Astrocyte of the cerebellum (primary cell): ENCODE data around the gene PRSS56.

ENCODE experiments used
- DNase-seq: peaks from one replicate; pipeline ENCODE4 v3.0.0-alpha.2; 2011; ENCODE audit warnings: low read depth
- H3K4me3 ChIP-seq: 2 replicates; pipeline ENCODE4 v1.5.1; 2011; ENCODE audit warnings: mild to moderate bottlenecking, low read depth, low read length, moderate library complexity
- in situ Hi-C: cut with HindIII; loops from 2 replicates; pipeline ENCODE4 v1.10.0; 2017; ENCODE audit warnings: low sequenced_read_pairs
- TF ChIP-seq, protein P1 (sequence below): IDR thresholded peaks from 2 replicates; pipeline ENCODE4 v1.5.1; 2012; ENCODE audit warnings: low read length, low read depth, moderate library complexity, mild to moderate bottlenecking; ENCODE audit errors: missing control alignments

Gene PRSS56

DNA sequence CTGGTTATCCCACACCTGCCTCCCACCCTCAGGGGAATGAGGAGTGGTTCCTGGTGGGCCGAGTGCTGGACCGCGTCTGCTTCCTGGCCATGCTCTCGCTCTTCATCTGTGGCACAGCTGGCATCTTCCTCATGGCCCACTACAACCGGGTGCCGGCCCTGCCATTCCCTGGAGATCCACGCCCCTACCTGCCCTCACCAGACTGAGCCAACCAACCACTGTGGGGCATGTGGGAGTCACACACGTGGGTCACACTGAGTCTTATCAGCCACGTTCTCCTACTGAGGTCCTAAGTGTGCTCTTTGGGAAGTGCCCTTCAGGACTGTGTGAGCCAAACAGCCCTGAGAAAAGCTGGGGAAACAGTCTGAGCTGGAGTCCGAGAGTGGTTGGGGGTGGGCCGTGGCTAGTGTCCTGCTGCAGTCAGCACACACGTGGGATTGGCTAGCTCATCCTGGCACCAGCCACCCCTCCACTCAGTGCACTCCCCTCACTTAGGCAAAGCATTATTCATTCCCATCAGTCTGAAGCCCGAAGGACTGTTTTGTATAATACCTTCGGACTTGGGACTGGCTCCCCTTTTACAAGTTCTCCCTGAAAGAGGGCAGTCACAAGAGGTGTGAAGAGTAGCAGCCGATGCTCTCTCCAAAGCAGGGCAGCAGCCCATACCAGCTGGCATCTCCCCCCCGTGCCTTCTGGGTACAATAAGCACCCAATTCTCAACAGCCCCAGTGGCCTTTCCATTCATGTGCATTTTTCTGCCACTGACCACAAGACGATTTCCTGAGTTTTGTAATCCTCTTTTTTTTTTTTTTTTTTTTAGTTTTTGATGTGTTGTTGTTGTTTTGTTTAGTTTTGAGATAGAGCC is 25.6 kb downstream of the PRSS56 start:
- in situ Hi-C loops, result no loop called here
- TF ChIP-seq, protein P1, sequence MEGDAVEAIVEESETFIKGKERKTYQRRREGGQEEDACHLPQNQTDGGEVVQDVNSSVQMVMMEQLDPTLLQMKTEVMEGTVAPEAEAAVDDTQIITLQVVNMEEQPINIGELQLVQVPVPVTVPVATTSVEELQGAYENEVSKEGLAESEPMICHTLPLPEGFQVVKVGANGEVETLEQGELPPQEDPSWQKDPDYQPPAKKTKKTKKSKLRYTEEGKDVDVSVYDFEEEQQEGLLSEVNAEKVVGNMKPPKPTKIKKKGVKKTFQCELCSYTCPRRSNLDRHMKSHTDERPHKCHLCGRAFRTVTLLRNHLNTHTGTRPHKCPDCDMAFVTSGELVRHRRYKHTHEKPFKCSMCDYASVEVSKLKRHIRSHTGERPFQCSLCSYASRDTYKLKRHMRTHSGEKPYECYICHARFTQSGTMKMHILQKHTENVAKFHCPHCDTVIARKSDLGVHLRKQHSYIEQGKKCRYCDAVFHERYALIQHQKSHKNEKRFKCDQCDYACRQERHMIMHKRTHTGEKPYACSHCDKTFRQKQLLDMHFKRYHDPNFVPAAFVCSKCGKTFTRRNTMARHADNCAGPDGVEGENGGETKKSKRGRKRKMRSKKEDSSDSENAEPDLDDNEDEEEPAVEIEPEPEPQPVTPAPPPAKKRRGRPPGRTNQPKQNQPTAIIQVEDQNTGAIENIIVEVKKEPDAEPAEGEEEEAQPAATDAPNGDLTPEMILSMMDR, result no peak
- H3K4me3 ChIP-seq, result no peak overlapping the region
- no peak for DNase-seq

GRCh38 chr2:232547991-232548390 is 27.8 kb downstream of the PRSS56 start:
- no peak overlapping the region for H3K4me3 ChIP-seq
- in situ Hi-C loops, result no loop called here
- TF ChIP-seq, protein P1, result no peak
- no peak for DNase-seq

DNA sequence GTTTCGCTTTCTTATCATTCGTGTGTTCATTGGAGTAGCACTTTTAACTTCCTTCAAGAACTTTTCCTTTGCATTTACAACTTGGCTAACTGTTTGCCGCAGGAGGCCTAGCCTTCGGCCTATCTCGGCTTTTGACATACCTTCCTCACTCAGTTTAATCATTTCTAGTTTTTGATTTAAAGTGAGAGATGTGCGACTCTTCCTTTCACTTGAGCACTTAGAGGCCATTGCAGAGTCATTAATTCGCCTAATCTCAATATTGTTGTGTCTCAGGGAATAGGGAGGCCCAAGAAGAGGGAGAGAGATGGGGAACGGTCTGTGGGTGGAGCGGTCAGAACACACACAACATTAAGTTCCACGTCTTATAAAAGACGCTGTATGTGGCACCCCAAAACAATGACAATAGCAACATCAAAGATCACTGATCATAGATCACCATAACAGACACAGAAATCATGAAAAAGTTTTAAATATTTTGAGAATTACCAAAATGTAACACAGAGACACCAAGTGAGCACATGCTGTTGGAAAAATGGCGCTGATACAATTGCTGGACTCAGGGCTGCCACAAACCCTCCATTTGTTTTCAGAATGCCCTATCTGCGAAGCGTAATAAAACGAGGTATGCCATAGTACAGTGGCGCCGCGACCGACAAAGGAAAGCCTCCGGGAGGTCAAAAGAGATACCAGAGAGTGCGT is 29.6 kb downstream of the PRSS56 start:
- peak overlapping the region; percentile 69 for H3K4me3 ChIP-seq
- TF ChIP-seq, protein P1, result no peak
- DNase-seq, result no peak
- in situ Hi-C loops, result no loop called here

DNA sequence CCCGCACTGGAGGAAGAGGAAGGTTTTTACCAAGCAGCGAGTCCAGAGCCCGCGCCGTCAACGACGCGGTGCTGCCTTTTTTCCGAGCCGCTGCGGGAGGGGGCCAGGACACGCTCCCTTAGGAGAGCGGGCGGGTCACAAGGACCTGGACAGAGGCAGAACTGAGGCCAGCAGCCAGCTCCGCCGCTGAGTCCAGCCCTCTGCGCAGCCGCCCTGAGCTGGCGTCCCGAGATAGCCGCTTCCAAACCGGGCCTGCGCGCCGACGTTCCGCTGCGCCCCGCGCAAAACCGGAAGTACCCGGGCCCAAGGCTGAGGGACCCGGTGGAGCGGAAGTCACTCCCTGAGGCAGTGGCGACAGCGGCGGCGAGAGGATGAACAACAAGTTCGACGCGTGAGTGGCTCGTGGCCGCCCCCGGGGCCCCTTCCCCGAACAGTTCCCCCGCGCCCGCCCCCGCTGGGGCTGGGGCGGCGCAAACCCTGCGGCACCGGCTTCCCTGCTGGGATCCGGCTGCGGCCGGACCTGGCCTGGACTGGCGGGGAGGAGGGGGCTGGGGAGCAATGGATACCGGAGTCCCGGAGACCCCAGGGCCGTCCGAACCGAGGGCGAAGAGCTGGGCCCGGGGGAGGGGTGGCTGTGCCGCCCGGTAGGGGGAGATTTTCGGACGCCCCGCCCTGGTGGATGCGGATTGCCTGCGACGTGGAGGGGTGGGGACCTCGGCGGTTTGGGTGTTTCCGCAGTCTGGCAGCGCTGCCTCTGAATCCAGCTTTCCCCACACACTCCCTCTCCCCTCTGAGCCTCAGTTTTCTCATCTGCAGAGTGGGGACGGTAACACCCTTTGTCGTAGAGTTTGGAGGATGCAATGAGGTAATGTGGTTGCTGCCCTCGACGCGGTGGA is 30.4 kb downstream of the PRSS56 start, which contains the start of the genes EIF4E2 and TIGD1:
EIF4E2 (plus strand) TSS at position 336 of the 896 bp plus-strand sequence; CDS start at position 372, 36 bp downstream.
TIGD1 (minus strand) TSS at position 204 of the 896 bp plus-strand sequence. CDS start 675 bp downstream, outside the sequence.
- TF ChIP-seq, protein P1, result peak; percentile 5
- in situ Hi-C loops, result no loop called here
- peak within 1 kb of the TSS; percentile 69 for H3K4me3 ChIP-seq
- DNase-seq, result peak; percentile 82

DNA sequence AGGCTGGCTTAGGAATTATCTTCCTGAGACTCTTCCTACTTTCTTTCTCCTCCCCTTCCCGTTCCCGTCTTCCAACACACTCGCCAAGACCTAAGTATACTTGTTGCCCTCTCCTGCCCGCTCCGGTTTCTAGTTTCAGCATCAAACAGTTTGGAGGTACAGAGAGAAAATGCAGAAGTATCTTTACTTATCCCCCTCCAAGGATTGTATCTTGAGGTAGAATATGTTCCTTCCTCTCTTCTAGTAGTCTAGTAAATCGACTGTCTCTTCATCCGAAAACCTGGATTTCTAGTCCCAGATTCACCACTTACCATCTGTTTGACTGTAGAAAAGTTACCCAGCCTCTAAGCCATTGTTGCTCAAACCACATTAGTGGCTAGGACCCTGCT is 31.1 kb downstream of the PRSS56 start:
- DNase-seq, result no peak
- in situ Hi-C loops, result no loop called here
- peak overlapping the region; percentile 69 for H3K4me3 ChIP-seq
- TF ChIP-seq, protein P1, result no peak

GRCh38 chr2:232551776-232552175 is 31.6 kb downstream of the PRSS56 start:
- H3K4me3 ChIP-seq, result peak overlapping the region; percentile 69
- in situ Hi-C loops, result no loop called here
- DNase-seq, result no peak
- TF ChIP-seq, protein P1, result no peak
